ENCODE measurements around the gene SLC11A2.

DNA sequence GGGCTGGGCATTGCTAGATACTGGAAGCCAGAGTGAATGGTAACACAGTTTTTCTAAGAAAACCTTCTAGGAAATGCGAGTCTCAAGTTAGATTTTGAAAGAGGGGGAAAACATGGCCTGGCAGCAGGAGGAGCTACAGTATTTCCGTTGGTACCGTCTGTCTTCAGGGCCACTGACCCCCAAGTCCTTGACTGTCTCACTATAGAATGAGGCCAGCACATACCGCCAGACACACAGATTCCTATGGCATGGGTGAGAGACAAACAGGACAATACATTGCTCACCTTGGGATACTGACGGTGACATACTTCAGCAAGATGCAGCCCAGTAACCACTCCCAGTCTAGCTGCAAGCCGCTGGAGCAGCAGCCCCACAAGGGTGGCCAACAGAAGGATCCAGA, 21.7 kb downstream of the SLC11A2 start:
- TF ChIP-seq, protein P1, sequence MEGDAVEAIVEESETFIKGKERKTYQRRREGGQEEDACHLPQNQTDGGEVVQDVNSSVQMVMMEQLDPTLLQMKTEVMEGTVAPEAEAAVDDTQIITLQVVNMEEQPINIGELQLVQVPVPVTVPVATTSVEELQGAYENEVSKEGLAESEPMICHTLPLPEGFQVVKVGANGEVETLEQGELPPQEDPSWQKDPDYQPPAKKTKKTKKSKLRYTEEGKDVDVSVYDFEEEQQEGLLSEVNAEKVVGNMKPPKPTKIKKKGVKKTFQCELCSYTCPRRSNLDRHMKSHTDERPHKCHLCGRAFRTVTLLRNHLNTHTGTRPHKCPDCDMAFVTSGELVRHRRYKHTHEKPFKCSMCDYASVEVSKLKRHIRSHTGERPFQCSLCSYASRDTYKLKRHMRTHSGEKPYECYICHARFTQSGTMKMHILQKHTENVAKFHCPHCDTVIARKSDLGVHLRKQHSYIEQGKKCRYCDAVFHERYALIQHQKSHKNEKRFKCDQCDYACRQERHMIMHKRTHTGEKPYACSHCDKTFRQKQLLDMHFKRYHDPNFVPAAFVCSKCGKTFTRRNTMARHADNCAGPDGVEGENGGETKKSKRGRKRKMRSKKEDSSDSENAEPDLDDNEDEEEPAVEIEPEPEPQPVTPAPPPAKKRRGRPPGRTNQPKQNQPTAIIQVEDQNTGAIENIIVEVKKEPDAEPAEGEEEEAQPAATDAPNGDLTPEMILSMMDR (conservative IDR thresholded peaks at IDR 0.05 in 1 of 2, IDR thresholded peaks at IDR 0.05 in 1 of 2; ENCODE audit: extremely low read depth in 1 of 2, insufficient read depth in 1 of 2, low read depth in 1 of 2, low read length in 2 of 2): no peak
- TF ChIP-seq EZH2 (IDR thresholded peaks at IDR 0.05; ENCODE audit: borderline replicate concordance, low read length): no peak

Measured in mammary epithelial cell (primary cell).